Lower leg skin (tissue), 4 donors: Measurements from ENCODE around the gene GDPD3. TPM values are rescaled to one million over a fixed set of nuclear protein-coding genes. Genes with fewer than 3 reads are reported as not detected.
"Not testable (repeated sequence)": the region's sequence is repeated elsewhere in the genome, so short reads cannot be mapped to it uniquely, and the experiment has no call there.

Experiments used
- DNase-seq, 2 donors: peaks; one replicate each; pipeline ENCODE4 v3.0.0-alpha.2; 2019; ENCODE audit warnings: low spot score in 2 of 2
- H3K4me3 ChIP-seq: fragments of 200-600 bp; sonication (generic); 2 replicates; pipeline ENCODE4 v1.5.1; 2017; ENCODE audit warnings: mild to moderate bottlenecking, low read depth; ENCODE audit not compliant: poor library complexity, severe bottlenecking
- CTCF ChIP-seq, 3 donors: fragments of 450-650 bp; IDR thresholded peaks; one replicate each; pipeline ENCODE4 v1.5.1; 2016; ENCODE audit warnings: antibody characterized with exemption in 3 of 3, mild to moderate bottlenecking in 3 of 3, moderate library complexity in 2 of 3
- POLR2A ChIP-seq, 2 donors: fragments of 450-650 bp; IDR thresholded peaks; one replicate each; pipeline ENCODE4 v1.6.1; 2016 to 2017; ENCODE audit warnings: antibody characterized with exemption in 2 of 2, mild to moderate bottlenecking in 1 of 2, moderate library complexity in 1 of 2
- WGBS, 2 donors: methylation state at CpG; one replicate each; pipeline ENCODE4 v1.1.5; 2018; 5-methylcytosine and 5-hydroxymethylcytosine counted together
- intact Hi-C: fragments of 100-400 bp; cut with DNase I; formaldehyde crosslinking; loops from one replicate; pipeline ENCODE4 v1.15.0; 2023; ENCODE audit warnings: low total_unique reads
- total RNA-seq, 4 donors: library from RNA; depleted of rRNA; stranded (reverse); fragments of >200 nt; gene quantifications; one replicate each; pipeline ENCODE4 v1.1.0, GENCODE V29; 2016

The GDPD3 gene
- total RNA-seq, 4 donors from 2014 or later = 7.4 to 15.2 (median 11.6) TPM

GRCh38 chr16:30132591-30132990 lies 19.3 kb upstream of the GDPD3 start:
- TF ChIP-seq CTCF (IDR thresholded peaks at IDR 0.05) = no peak
- TF ChIP-seq POLR2A (IDR thresholded peaks at IDR 0.05) = no peak
- intact Hi-C loops = no loop called here
- DNase-seq = no peak
- WGBS, 2 donors = 73 to 76% methylated on average over 3 of the region's 3 CpGs
- H3K4me3 ChIP-seq = no peak overlapping the region

GRCh38 chr16:30131869-30132475 lies 18.6 kb upstream of the GDPD3 start:
- intact Hi-C loops = no loop called here
- H3K4me3 ChIP-seq = no peak overlapping the region
- no peak for TF ChIP-seq CTCF (IDR thresholded peaks at IDR 0.05)
- no peak for TF ChIP-seq POLR2A (IDR thresholded peaks at IDR 0.05)
- WGBS, 2 donors = 67 to 79% methylated on average over 4 of the region's 4 CpGs
- DNase-seq = no peak

GRCh38 chr16:30127993-30128392 lies 14.7 kb upstream of the GDPD3 start:
- TF ChIP-seq POLR2A (IDR thresholded peaks at IDR 0.05) = no peak
- TF ChIP-seq CTCF (IDR thresholded peaks at IDR 0.05) = no peak
- intact Hi-C loops = no loop called here
- no peak for DNase-seq
- WGBS, 2 donors = 94 to 96% methylated on average over 1 of the region's 1 CpG
- no peak overlapping the region for H3K4me3 ChIP-seq

- intact Hi-C loops, H3K4me3 ChIP-seq, DNase-seq: not testable (repeated sequence)
- WGBS, 2 donors = 92 to 93% methylated on average over 9 of the region's 9 CpGs
Observed at GRCh38 chr16:30125690-30126089, 12.4 kb upstream of the GDPD3 start.

- intact Hi-C loops = no loop called here
- WGBS, 2 donors = 92 to 97% methylated on average over 4 of the region's 4 CpGs
- no peak for DNase-seq
Observed at GRCh38 chr16:30124985-30125379, 11.6 kb upstream of the GDPD3 start.

GRCh38 chr16:30122604-30123160 lies 9.3 kb upstream of the GDPD3 start:
- intact Hi-C loops = no loop called here
- no peak for TF ChIP-seq CTCF (IDR thresholded peaks at IDR 0.05)
- no peak for DNase-seq
- WGBS, 2 donors = 2% methylated on average over 26 to 38 of the region's 42 CpGs
- peak overlapping the region; percentile 71 for H3K4me3 ChIP-seq

More at GRCh38 chr16:30124985-30125379, 11.6 kb upstream of the GDPD3 start:
- TF ChIP-seq POLR2A (IDR thresholded peaks at IDR 0.05) = no peak
- TF ChIP-seq CTCF (IDR thresholded peaks at IDR 0.05) = no peak
- H3K4me3 ChIP-seq = no peak overlapping the region
